Measurements from ENCODE around the gene RAB27A.

RAB27A gene

DNA sequence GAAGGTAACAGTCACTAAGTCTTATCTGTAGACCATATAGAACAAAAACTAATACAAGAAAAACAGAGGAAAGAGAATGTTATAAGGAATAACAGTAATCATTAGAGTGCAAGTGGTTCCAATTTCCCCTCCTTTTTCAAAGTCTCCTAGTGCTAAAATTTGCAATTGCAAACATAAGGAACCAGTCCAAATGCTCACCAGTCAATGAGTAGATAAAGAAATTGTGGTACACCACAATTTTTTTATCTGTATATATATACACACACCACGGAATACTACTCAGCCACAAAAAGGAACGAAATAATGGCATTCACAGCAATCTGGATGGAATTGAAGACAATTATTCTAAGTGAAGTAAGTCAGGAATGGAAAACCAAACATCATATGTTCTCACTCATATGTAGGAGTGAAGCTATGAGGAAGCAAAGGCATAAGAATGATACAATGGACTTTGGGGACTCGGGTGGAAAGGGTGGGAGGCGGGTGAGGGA, 54.0 kb downstream of the RAB27A start:
- TF ChIP-seq, protein P1, sequence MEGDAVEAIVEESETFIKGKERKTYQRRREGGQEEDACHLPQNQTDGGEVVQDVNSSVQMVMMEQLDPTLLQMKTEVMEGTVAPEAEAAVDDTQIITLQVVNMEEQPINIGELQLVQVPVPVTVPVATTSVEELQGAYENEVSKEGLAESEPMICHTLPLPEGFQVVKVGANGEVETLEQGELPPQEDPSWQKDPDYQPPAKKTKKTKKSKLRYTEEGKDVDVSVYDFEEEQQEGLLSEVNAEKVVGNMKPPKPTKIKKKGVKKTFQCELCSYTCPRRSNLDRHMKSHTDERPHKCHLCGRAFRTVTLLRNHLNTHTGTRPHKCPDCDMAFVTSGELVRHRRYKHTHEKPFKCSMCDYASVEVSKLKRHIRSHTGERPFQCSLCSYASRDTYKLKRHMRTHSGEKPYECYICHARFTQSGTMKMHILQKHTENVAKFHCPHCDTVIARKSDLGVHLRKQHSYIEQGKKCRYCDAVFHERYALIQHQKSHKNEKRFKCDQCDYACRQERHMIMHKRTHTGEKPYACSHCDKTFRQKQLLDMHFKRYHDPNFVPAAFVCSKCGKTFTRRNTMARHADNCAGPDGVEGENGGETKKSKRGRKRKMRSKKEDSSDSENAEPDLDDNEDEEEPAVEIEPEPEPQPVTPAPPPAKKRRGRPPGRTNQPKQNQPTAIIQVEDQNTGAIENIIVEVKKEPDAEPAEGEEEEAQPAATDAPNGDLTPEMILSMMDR (conservative IDR thresholded peaks at IDR 0.05; ENCODE audit: control insufficient read depth, insufficient read depth, low read depth, low read length): no peak
- DNase-seq (ENCODE audit: low read depth): no peak
- H3K4me3 ChIP-seq (ENCODE audit: control insufficient read depth, low read depth, low read length): no peak overlapping the region

DNA sequence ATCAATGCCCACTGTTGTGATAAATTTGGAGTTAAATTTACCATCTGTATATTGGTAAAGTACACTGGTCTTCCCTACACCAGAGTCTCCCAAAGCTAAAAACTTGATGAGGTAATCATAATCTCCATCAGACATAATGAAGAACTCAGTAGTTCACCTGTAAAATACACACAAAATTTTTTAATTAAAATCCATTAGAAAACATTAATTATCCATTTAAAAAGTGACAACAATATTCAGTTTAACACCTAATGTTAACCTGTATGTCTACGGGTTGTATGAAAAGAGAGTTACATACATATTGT, 54.9 kb downstream of the RAB27A start:
- H3K4me3 ChIP-seq (ENCODE audit: control insufficient read depth, low read depth, low read length): no peak overlapping the region
- TF ChIP-seq, protein P1 (conservative IDR thresholded peaks at IDR 0.05; ENCODE audit: control insufficient read depth, insufficient read depth, low read depth, low read length): no peak
- no peak for DNase-seq (ENCODE audit: low read depth)

DNA sequence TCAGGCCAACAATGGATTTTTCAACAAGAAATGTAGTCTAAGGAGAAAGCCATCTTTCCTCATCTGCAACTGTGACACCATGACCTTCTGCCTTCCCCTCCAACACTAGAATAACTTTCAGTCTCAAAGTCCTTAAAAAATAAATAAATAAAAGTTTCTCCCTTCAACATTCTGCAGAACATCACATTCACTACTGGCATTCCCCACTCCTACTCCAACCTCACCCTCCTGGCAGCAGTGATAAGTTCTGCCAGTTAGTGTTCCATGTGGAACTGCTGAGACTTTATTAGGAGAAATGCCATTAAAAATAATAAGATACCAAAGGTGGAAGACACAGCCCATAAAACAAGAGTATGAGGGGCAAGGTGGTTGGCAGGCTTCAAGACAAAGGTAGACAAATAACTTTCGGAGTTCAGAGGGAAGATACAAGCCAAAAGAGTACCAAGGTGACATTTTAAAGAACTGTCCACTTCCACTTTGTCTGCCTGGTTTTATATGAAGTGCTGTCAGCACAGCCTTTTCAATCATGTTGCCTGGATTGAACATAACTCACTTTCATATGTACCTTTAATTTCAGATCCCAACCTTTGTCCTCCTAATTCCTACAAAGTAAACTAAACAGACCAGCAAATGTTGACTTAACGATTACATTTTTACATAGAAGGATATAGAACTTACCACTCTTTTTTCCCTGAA, 55.4 kb downstream of the RAB27A start:
- TF ChIP-seq, protein P1 (conservative IDR thresholded peaks at IDR 0.05; ENCODE audit: control insufficient read depth, insufficient read depth, low read depth, low read length): no peak
- no peak overlapping the region for H3K4me3 ChIP-seq (ENCODE audit: control insufficient read depth, low read depth, low read length)
- DNase-seq (ENCODE audit: low read depth): no peak

DNA sequence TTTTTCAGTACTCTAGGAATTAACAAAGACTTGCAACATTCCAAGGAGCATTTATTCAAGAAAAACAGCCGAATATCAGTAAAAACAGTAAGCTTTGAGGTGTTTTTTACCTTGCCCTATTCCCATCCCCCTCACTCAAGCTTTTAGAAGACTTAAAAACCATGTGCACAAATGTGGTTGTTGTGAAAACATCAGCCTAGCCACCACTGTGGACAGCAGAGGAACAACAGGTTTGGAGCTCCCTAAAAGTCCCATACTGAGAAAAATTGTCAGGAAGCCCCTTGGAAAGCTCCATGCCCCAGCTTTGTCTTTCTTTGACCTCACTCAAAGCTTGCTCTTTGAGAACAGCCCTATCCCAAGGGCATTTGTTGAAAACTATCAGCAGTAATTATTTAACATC, 58.2 kb downstream of the RAB27A start:
- DNase-seq (ENCODE audit: low read depth): no peak
- TF ChIP-seq, protein P1 (conservative IDR thresholded peaks at IDR 0.05; ENCODE audit: control insufficient read depth, insufficient read depth, low read depth, low read length): no peak

DNA sequence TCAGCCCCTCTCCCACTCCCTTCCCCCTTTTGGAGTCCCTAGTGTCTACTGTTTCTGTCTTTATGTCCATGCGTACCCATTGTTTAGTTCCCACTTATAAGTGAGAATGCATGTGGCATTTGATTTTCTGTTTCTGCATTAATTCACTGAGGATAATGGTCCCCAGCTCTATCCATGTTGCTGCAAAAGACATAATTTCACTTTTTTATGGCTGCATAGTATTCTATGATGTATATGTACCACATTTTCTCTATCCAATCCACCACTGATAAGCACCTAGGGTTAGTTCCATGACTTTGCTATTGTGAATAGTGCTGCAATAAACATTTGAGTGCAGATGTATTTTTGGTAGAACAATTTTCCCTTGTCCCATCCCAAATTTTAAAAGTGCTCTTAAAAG, 58.7 kb downstream of the RAB27A start:
- TF ChIP-seq, protein P1 (conservative IDR thresholded peaks at IDR 0.05; ENCODE audit: control insufficient read depth, insufficient read depth, low read depth, low read length): no peak
- H3K4me3 ChIP-seq (ENCODE audit: control insufficient read depth, low read depth, low read length): no peak overlapping the region
- DNase-seq (ENCODE audit: low read depth): no peak

More for the DNA sequence above, 58.2 kb downstream of the RAB27A start:
- H3K4me3 ChIP-seq (ENCODE audit: control insufficient read depth, low read depth, low read length): no peak overlapping the region

DNA sequence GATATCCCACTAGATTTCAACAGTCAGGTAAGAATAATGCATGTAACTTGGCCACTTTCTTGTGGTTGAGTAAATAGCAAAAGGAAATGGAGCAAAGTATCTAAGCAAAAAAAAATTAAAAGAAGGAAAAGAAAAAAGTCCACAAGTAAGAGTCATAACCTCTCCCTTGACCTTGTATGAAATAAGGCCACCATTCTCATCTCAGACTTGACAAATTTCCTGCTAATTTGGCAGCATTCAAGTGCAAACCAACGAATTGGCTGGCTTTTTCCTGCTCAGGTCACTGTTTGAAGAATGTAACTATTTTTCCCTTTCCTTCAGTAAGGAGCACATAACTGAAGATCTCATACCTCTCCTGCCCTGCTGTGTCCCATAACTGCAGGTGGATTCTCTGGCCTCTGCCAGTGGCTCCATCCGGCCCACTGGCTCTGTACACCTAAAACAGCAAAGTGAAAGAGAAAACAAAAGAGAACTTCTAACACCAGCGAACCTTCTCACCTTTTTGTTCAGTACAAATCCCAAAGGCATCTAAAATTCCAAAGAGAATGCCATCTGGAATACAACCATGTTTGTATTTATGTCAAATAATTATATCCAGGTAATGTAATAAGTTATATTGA, 59.5 kb downstream of the RAB27A start:
- peak; percentile 20 for DNase-seq (ENCODE audit: low read depth)
- TF ChIP-seq, protein P1 (conservative IDR thresholded peaks at IDR 0.05; ENCODE audit: control insufficient read depth, insufficient read depth, low read depth, low read length): no peak
- no peak overlapping the region for H3K4me3 ChIP-seq (ENCODE audit: control insufficient read depth, low read depth, low read length)
